Measurements from ENCODE around the gene TMC7.
"Not testable (repeated sequence)": the region's sequence is repeated elsewhere in the genome, so short reads cannot be mapped to it uniquely, and the experiment has no call there.

Gene TMC7

DNA sequence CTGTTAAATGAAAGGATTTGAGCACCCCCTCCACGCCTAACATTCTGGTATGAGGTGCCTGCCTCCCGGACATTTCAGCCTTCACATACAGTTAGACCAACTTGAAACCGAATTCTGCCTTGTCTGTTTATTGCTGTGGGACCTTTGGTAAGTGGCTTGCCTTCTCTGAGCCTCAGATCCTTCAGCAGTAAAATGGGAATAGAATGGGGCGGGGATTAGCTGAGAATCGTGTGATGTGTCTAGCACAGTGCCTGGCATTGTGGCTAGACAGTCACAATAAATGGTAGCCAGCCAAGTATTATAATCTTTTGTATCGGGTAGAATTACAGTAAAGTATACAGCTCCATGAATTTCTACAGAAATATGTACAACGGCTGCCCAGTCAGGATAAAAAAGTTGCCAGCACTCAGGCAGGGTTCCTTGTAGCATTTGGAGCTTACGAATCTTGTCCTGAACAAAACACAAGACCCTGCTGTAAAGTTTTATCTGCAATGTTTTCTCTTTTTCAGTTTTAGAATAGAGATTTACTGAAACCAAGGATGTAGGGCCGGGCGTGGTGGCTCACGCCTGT lies 786 bp downstream of the TMC7 start:
- DNase-seq (ENCODE audit: low read depth), result no peak

DNA sequence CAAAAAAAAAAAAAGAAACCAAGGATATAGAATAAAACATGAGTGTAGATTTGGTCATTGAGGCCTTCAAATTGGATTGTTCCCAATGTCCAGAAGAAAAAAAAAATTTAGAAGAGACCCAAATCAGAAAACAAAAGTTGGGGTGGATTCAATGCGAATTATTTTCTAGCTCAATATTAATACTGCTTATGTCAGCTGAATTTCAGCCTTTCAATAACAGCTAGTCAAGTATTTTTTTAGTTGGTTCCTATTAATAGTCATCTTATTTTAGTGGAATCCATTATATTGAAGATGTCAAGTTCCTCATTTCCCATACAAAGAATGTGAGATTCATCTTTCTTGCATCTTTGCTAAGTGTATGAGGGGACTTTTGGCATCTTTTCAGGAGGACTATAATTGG lies 1.5 kb downstream of the TMC7 start:
- not testable (repeated sequence) for DNase-seq (ENCODE audit: low read depth)

DNA sequence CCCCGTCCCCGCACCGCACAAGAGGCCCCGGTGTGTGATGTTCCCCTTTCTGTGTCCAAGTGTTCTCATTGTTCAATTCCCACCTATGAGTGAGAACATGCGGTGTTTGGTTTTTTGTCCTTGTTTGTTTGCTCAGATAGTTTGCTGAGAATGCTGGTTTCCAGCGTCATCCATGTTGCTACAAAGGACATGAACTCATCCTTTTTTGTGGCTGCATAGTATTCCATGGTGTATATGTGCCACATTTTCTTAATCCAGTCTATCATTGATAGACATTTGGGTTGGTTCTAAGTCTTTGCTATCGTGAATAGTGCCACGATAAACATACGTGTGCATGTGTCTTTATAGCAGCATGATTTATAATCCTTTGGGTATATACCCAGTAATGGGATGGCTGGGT lies 8.0 kb downstream of the TMC7 start:
- not testable (repeated sequence) for DNase-seq (ENCODE audit: low read depth)

DNA sequence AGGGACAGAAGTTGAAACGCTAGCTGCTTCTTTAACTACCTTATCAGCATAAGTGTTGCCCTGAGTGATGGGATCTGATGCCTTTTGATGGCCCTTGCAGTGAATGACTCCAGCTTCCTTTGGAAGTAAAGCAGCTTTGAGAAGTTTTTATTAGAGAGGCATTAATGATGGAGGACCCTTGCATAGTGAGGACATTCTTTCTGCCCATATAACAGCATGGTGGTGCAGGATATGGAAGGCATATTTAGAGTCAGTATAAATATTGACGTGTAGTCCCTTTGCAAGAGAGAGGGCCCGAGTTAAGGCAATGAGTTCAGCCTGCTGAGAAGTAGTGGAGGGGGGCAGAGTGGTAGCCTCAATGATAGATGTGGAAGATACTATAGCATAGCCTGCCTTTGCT lies 9.8 kb downstream of the TMC7 start:
- DNase-seq (ENCODE audit: low read depth), result not testable (repeated sequence)

DNA sequence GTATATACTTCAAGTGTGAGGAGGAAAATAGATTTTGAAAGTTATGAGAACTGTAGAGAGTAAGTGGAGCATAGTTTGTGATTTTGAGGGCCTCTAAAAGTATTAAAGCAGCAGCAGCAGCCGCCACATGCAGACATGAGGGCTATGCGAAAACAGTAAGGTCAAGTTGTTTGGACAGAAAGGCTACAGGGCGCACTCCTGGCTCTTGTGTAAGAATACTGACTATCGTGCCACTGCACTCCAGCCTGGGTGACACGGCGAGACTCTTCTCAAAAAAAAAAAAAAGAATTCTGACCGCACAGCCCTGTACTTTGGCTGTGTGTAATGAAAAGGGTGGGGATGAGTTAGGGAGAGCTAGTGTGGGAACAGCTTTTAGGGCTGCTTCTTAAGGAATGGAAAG lies 10.4 kb downstream of the TMC7 start:
- not testable (repeated sequence) for DNase-seq (ENCODE audit: low read depth)

DNA sequence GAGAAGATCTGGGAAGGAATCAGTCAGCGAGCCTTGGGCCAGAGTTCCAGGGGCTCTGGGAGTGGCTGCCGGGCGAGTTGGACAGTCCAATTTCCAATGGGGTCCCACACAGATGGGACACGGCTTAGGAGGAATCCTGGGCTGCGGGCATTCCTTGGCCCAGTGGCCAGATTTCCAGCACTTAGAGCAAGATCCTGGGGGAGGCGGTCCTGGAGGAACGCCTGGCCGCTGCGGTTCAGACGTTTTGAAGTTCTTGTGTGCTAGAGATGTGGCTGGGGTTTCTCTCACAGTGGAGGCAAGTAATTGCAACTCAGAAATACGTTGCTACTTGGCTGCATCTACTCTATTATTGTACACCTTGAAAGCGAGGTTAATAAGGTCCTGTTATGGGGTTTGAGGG lies 11.7 kb downstream of the TMC7 start:
- not testable (repeated sequence) for DNase-seq (ENCODE audit: low read depth)

DNA sequence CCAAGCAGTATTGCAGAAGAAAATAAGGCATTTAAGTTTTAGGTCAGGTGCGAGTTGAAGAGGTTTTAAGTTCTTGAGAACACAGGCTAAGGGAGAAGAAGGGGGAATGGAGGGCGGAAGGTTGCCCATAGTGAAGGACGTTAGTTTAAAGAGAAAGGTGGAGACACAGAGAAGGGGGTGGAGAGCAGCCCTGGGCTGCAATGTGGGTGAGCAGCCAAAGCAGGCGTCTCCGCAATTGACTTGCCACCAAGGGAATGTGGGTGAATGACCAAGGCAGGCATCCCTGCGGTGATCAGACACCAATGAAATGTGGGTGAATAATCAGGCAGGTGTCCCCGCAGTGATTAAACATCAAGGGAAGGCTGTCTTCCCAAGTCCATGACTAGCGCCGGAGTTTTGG lies 12.8 kb downstream of the TMC7 start:
- not testable (repeated sequence) for DNase-seq (ENCODE audit: low read depth)

DNA sequence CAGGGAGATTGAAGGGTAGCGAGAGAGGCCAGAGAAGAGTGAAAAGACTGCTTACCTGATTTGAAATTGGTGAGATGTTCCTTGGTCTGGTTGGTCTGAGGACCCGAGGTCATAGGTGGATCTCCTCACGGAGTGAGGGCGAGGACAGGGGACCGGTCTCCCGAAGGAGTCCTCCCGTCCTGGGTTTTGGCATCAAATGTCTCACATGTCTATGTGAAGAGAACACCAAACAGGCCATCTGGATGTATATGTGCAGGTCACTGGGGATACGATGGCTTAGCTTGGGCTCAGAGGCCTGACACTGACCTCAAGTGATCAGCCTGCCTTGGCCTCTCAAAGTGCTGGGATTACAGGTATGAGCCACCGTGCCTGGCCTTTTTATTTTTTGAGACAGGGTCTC lies 13.3 kb downstream of the TMC7 start:
- not testable (repeated sequence) for DNase-seq (ENCODE audit: low read depth)

DNA sequence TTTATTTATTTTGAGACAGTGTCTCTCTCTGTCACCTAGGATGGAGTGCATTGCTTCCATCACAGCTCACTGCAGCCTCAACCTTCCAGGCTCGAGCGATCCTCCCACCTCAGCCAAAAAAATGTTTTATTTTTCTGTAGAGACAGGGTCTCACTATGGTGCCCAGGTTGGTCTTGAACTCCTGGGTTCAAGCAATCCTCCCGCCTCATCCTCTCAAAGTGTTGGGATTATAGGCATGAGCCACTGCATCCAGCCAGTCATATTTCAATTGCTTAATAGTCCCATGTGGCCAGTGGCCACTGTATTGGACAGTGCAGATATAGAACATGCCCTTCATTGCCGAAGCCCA lies 15.3 kb downstream of the TMC7 start:
- no peak for DNase-seq (ENCODE audit: low read depth)

DNA sequence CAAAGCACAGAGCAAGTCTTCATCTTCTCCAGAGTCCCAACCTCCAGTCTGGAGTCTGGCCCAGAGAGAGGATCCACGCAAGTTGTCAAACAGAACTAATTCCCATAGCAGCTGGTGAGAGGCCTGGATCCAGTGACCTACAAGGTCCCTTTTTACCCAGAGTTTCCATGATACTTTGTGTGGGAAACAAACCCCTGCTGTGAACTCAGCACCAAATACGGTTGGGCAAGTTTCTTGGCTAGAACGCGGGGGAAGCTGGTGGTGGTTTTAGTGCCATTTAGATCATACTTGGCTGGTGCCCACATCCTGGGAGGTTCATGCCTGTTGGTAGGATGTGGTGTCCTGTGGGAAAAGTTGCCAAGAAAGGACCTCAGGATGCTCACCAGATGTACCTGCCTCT lies 18.1 kb downstream of the TMC7 start:
- peak; percentile 47 for DNase-seq (ENCODE audit: low read depth)

DNA sequence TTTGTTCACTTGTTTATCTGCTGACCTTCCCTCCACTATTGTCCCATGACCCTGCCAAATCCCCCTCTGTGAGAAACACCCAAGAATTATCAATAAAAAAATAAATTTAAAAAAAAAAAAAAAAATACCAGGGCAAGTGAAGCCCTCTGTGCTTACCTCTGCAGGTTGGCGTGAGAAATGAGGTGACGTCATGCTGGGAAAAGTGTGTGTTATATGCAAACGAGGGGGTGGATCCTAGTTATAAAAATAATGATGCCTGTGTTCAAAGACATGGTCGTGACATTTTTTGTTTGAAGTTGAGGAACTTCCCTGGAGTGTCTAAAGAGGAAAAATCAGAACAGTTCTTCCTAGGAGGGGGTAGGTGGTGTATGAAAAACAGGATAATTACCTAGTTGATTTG lies 20.2 kb downstream of the TMC7 start:
- DNase-seq (ENCODE audit: low read depth), result no peak

DNA sequence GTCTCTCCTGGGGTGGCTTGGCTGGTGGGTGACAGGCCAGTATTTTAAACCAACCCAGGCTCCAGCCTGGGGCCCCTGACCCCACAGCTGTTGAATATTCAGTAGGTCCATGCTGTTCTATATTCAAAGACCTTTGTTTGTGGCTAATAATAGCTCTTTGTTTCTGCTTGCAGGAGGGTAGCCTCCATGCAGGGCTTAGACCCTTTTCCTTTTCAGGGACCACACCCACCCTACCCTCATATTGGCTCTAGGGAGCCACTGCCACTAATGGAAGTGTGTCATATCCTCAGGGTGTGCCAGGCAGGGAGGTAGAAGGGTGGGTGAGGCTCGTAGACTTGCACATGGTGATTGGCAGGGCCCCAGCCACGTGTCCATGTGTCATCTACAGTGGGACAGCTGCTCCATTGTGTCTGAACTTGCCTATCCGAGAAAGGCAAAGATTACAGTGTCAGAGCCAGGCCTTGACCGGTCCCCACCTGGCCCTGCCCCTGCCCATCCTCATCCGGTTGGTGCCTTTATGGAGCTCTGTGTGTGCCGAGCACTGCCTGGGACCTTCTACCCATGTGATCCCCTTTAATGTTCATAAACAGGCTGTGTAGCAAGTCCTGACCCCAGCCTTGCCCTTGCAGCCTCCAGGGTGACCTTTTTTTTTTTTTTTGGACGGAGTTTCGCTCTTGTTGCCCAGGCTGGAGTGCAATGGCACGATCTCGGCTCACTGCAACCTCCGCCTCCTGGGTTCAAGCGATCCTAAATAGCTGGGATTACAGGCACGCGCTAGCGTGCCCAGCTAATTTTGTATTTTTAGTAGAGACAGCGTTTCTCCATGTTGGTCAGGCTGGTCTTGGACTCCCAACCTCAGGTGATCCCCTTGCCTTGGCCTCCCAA lies 22.1 kb downstream of the TMC7 start:
- DNase-seq (ENCODE audit: low read depth), result no peak

DNA sequence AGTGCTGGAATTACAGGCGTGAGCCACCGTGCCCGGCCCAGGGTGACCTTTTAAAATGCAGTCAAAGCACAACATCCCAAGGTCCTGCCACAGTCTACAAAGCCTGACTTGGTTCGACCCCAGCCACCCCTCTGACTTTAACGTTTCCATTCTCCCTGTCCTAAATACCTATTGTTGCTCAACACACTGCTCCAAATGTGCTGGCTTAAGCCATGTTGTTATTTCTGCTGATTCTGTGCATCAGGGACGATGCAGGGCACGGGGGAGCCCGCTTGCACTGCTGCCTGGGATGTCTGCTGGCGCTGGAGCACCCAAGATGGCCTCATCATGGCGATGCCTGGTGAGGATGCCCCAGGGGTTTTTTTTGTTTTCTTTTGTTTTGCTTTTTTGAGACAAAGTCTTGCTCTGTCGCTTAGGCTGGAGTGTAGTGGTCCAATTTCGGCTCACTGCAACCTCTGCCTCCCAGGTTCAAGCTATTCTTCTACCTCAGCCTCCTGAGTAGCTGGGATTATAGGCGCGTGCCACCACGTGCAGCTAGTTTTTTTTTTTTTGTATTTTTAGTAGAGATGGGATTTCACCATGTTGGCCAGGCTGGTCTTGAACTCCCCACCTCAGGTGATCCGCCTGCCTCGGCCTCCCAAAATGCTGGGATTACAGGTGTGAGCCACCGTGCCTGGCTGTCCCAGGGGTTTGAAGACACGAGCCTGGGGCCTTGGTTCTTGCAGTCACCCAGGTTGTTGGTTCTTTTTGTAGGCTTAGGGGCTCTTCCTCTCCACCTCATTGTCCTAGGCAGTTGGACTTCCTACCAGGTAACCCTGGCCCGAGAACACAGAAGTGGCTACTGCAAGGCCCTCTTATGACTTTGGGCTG lies 22.9 kb downstream of the TMC7 start:
- no peak for DNase-seq (ENCODE audit: low read depth)

DNA sequence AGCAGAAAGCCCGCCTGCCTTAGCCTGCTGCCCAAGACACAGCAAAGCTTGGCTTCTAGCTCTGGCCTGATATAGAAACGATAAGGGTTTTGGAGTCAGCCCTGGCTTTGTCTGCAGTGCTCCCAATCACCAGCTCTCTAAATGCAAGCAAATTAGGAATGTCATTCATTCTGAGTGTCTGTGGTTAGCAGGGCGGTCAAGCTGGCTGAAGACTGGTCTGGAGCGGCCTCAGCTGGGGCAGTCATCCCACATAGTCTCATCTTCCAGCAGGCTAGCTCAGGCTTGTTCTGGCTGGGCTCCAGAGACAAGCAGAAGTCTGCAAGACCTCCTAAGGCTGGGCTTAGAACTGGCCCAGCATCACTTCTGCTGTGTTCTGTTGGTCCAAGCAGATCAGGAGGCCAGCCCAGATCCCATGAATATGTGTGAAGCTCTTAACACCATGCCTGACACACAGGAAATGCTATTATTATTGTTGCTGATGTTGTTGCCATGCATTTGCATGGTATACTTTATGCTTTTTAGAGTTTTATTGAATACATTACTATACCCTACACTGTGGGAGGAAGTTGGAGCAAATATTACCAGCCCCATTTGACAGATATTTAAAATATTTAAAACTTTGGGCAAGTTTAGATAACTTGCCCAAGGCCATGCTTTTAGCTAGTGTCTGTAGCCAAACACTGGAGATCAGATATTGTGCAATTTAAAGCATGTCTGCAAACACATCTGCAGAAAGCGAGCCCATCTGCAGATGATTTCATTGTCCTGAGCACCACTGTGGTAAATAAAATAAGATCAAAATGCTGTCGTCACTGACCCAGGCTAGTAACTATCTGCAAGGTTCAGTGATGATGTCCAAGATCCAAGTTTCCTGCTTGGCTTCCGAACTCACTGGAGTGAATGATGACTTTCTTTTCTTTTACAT lies 24.8 kb downstream of the TMC7 start:
- no peak for DNase-seq (ENCODE audit: low read depth)

DNA sequence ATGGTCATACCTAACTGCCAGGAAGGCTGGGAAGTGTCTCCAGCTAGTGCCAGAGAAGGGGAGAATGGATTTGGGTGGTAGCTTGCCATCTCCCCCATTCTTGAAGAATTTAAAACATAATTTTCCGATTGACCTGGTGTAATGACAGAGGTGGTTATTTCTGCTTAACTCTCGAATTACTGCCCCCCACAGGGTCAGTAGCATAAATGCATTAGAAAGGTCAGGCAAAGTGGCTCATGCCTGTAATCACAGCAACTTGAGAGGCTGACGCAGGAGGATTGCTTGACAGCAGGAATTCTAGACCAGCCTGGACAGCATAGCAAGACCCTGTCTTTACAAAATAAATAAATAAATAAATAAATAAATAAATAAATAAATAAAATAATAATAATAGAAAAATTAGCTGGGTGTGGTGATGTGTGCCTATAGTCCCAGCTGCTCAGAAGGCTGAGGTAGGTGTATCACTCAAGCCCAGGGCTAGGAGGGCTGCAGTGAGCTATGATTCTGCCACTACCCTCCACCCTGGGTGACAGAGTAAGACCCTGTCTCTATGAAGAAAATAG lies 27.5 kb downstream of the TMC7 start:
- no peak for DNase-seq (ENCODE audit: low read depth)

DNA sequence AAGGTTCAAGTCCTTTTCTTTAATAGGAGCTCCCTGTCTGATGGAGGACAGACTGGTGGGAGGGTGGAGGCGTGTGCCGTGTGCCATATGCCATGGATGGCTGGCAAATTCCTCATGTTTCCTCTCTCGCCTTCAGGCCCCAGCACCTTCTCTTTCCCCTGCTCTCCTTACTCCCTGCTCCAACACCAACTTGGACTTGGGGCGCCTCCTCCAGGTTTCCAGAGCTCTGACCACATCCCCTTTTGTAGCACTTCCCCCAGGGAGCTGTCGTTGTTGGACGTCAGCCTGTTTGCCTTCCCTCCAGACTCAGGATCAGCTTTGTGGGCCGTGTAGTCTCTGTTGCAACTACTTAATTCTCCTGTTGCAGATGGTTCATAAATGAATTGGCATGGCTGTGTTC lies 30.7 kb downstream of the TMC7 start:
- no peak for DNase-seq (ENCODE audit: low read depth)

DNA sequence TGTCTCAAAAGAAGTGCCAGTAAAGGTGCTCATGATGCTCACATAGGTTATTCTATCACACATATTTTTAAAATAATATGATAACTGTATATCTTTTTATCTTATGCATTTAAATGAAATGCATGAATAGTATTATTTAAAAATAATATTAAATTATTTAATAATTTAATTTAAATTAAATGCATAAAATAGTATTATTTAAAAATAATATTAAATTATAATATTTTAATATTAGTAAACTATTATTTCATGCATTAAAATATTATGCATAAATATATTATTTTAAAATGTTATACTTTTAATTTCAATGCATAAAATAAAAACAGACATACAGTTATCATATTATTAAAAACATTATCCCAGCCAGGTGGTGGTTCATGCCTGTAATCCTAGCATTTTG lies 33.4 kb downstream of the TMC7 start:
- DNase-seq (ENCODE audit: low read depth), result no peak

DNA sequence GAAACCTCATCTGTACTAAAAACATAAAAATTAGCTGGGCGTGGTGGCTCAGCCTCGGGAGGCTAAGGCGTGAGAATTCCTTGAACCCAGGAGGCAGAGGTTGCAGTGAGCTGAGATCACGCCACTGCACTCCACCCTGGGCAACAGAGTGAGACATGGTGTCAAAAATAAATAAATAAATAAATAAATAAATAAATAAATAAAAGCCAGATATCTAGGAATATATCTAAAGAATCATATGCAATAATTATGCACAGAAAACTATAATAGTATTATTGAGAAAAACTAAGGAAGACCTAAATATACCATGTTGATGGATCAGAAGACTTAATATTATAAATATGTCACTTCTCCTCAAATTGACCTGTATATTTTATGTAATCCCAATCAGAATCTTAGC lies 37.0 kb downstream of the TMC7 start:
- DNase-seq (ENCODE audit: low read depth), result no peak

DNA sequence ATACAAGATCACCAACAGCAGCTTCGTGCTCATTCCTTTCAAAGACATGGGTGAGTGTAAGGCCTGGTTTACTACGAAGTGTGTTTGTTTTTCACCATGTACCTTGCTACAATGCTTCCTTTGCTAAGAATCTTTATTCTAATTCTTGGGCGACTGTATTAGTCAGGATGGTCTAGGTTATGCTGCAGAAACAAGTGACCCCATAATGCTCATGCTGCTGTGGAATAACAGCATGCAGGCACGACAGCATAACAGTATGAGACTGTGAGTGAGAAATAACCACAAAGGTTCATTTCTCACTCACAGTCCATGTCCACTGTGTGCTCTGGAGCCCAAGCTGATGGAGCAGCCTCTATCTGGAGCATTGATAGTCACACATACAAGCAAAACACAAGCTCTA lies 38.0 kb downstream of the TMC7 start:
- DNase-seq (ENCODE audit: low read depth), result no peak

DNA sequence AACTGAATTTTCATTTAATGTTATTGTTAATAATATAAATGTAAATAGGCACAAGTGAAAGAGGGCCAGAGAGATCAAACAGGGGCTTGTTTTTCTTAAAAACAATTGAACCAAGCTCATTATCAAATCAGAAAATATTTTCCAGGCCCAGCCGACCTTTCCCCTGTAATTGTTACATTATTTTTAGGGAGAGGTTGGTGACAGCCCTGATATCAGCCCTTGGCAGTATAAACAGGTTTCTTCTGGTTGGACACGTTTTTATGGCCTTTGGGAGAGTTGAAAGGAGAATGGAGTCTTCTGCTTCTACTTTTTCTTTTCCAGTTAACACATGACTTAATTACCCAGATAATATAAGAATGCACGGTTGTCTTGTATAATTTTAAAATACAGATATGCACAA lies 43.7 kb downstream of the TMC7 start:
- no peak for DNase-seq (ENCODE audit: low read depth)

DNA sequence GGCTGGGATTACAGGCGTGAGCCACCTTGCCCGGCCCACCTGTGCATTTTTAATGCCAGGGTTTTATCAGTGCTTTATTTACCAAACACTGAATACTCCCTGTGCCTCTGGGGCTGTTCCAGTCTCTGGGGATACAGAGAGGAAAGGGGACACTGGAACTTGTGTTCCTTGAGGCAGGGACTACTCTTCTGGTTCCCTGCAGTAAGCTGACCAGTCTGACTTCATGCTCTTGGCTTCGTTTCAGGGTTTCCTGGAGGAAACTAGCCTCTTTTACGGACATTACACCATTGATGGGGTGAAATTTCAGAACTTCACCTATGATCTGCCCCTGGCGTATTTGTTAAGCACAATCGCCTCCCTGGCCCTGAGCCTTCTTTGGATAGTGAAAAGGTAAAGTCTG lies 46.2 kb downstream of the TMC7 start:
- DNase-seq (ENCODE audit: low read depth), result no peak

DNA sequence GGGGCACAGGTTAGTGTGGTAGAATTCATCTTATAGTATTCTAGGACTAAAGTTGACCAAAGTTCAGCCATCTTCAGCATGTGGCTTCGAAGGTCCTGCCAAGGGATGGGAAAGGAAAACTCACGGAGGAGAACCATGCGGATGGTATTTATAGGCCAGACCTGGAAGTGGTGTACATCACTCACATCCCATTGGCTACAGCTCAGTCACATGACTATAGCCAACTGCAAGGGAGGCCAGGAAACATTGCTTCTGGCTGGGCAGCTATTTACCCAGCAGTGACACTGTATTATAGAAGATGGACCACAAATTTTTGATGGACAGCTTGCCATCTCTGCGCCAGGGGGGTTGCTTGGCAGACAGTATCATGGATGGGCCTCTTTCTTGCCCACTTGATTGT lies 48.0 kb downstream of the TMC7 start:
- no peak for DNase-seq (ENCODE audit: low read depth)

Data from HS-27A (cell line).